ENCODE measurements around the gene PAQR9.

- TF ChIP-seq CTCF (IDR thresholded peaks at IDR 0.05; ENCODE audit: low read depth, low read length), result no peak
- TF ChIP-seq POLR2A (IDR thresholded peaks at IDR 0.05; ENCODE audit: extremely low read depth, insufficient read length), result no peak
- no peak for TF ChIP-seq MYC (IDR thresholded peaks at IDR 0.05; ENCODE audit: low read depth, low read length)
- no peak for TF ChIP-seq MAX (IDR thresholded peaks at IDR 0.05; ENCODE audit: low read depth, low read length)
These were observed 20.8 kb upstream of the PAQR9 start for GRCh38 chr3:142984255-142984654.

Data from NB4 (cell line).